CD4-positive, alpha-beta T cell (primary cell): Measurements from ENCODE around the gene EPB41L3. TPM values are rescaled to one million over a fixed set of nuclear protein-coding genes. Genes with fewer than 3 reads are reported as not detected.

Source experiments
- ATAC-seq: fragments of 200-7000 bp; cut with Tn5 transposase; one replicate; pipeline ENCODE4 v1.10.0; 2022; ENCODE audit warnings: mild to moderate bottlenecking; ENCODE audit not compliant: poor library complexity
- CTCF ChIA-PET: fragments of 350-600 bp; sonication (Branson Sonifier 250); formaldehyde crosslinking; loops from one replicate; lab custom pipeline; 2021; ENCODE audit warnings: antibody characterized with exemption, inconsistent platforms; lab: Charles Lee
- POLR2A ChIA-PET: fragments of 350-600 bp; sonication (Branson Sonifier 250); formaldehyde crosslinking; loops from one replicate; lab custom pipeline; 2021; ENCODE audit warnings: antibody characterized with exemption, inconsistent platforms; lab: Charles Lee
- DNase-seq, 14 experiments: peaks; one replicate each; pipeline ENCODE4 v3.0.0-alpha.2; 2013 to 2020; ENCODE audit warnings: mixed read lengths in 2 of 14
- H3K27ac ChIP-seq, 2 donors: one replicate each; pipeline versions ENCODE4 v1.5.1 to v1.7.0; 2013; ENCODE audit warnings: low read length in 2 of 2, low read depth in 1 of 2, mild to moderate bottlenecking in 1 of 2
- H3K27me3 ChIP-seq, 2 experiments: 1 replicate in 1 of 2; 2 replicates in 1 of 2; pipeline versions ENCODE4 v1.6.1 to v1.7.0; 2013; ENCODE audit warnings: low read length in 2 of 2, control low read depth in 1 of 2, mild to moderate bottlenecking in 1 of 2, moderate library complexity in 1 of 2; ENCODE audit not compliant: insufficient read depth in 2 of 2, control insufficient read depth in 1 of 2
- H3K36me3 ChIP-seq: one replicate; pipeline ENCODE4 v1.6.1; 2013; ENCODE audit warnings: low read length, control low read depth; ENCODE audit not compliant: insufficient read depth
- H3K4me1 ChIP-seq: one replicate; pipeline ENCODE4 v1.6.1; 2013; ENCODE audit warnings: low read length, control low read depth; ENCODE audit not compliant: insufficient read depth
- H3K4me3 ChIP-seq: one replicate; pipeline ENCODE4 v1.5.1; 2013; ENCODE audit warnings: mild to moderate bottlenecking, low read length, moderate library complexity
- H3K9me3 ChIP-seq, 2 experiments: 1 replicate in 1 of 2; 2 replicates in 1 of 2; pipeline versions ENCODE4 v1.6.1 to v1.7.0; 2013; ENCODE audit warnings: low read length in 2 of 2, mild to moderate bottlenecking in 2 of 2, control low read depth in 1 of 2, moderate library complexity in 1 of 2; ENCODE audit not compliant: control insufficient read depth in 1 of 2, insufficient read depth in 1 of 2
- H3K27ac Mint-ChIP-seq: one replicate; pipeline ENCODE4 v1.8.0; 2020; ENCODE audit warnings: mixed read lengths
- H3K27me3 Mint-ChIP-seq: one replicate; pipeline ENCODE4 v1.8.0; 2021; ENCODE audit warnings: mixed read lengths
- H3K36me3 Mint-ChIP-seq: one replicate; pipeline ENCODE4 v1.8.0; 2021; ENCODE audit warnings: low read depth, mixed read lengths
- H3K4me1 Mint-ChIP-seq: one replicate; pipeline ENCODE4 v1.8.0; 2021; ENCODE audit warnings: low read depth, mixed read lengths
- H3K4me3 Mint-ChIP-seq: one replicate; pipeline ENCODE4 v1.8.0; 2020; ENCODE audit warnings: mild to moderate bottlenecking, mixed read lengths
- H3K9me3 Mint-ChIP-seq: one replicate; pipeline ENCODE4 v1.8.0; 2020; ENCODE audit warnings: mixed read lengths
- CTCF ChIP-seq: fragments of 200-600 bp; IDR thresholded peaks from one replicate; pipeline ENCODE4 v1.8.0; 2022; ENCODE audit warnings: antibody characterized with exemption, mild to moderate bottlenecking
- intact Hi-C, 2 experiments: fragments of 100-400 bp; cut with DNase I in 1 of 2; cut with micrococcal nuclease in 1 of 2; formaldehyde crosslinking; loops; one replicate each; pipeline versions ENCODE4 v1.15.1 to v1.9.0; 2023 to 2025; cut with DNase I, micrococcal nuclease
- total RNA-seq, 174 experiments: library from RNA in 2 of 174; stranded (reverse) in 2 of 174; gene quantifications; one replicate each; pipeline ENCODE4 v1.2.3 and lab custom pipeline; 2021 to 2026

The EPB41L3 gene
- total RNA-seq, 2 experiments from 2014 or later: 10.9 to 11.2 TPM

DNA sequence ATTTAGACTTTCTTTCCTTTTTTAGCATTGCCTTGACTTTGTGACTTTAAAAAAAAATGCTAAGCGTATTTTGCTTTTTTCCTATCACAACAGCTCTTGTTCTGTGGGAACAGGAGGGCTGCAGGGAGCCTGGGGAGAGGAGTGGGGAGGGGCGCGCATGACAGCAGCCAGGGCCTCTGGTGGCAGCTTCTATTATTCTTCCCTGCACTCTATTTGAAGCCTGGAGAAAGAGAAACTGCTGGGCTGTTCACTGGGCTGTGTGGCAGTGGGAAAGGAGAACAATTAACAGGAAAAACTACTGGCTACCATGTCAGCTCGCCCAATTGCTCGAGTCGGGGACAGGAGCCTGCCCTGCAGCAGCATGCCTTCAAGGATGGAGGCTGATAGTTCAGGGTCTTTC, 129.3 kb downstream of the EPB41L3 start:
- Mint-ChIP-seq H3K36me3 (no peaks in the 10 kb centered on the region), H3K4me3 (no peak overlapping the region), H3K27me3 (peaks cover 13% of the 10 kb centered on the region), H3K9me3 (no peaks in the 10 kb centered on the region), H3K4me1 (no peaks in the 10 kb centered on the region), H3K27ac (no peak overlapping the region)
- H3K9me3 ChIP-seq: no peaks in the 10 kb centered on the region
- H3K4me1 ChIP-seq: no peaks in the 10 kb centered on the region
- no peak for TF ChIP-seq CTCF
- DNase-seq: no peak
- H3K27ac ChIP-seq: no peak overlapping the region
- intact Hi-C loops: no loop called here
- ChIA-PET CTCF (no interaction called here), POLR2A (no interaction called here)
- H3K4me3 ChIP-seq: no peak overlapping the region
- H3K27me3 ChIP-seq: peaks cover 0 to 1% of the 10 kb centered on the region in 2 experiments
- H3K36me3 ChIP-seq: no peaks in the 10 kb centered on the region
- no peak for ATAC-seq

GRCh38 chr18:5413447-5413846, 130.3 kb downstream of the EPB41L3 start:
- H3K27ac Mint-ChIP-seq: no peak overlapping the region
- TF ChIP-seq CTCF: no peak
- H3K9me3 ChIP-seq: no peaks in the 10 kb centered on the region
- H3K4me1 Mint-ChIP-seq: no peaks in the 10 kb centered on the region
- no peaks in the 10 kb centered on the region for H3K4me1 ChIP-seq
- no peaks in the 10 kb centered on the region for H3K9me3 Mint-ChIP-seq
- H3K4me3 ChIP-seq: no peak overlapping the region
- H3K27me3 ChIP-seq: no peaks in the 10 kb centered on the region
- no peak overlapping the region for H3K4me3 Mint-ChIP-seq
- no peaks in the 10 kb centered on the region for H3K36me3 Mint-ChIP-seq
- H3K36me3 ChIP-seq: no peaks in the 10 kb centered on the region
- ChIA-PET CTCF (interaction anchor here (0.9 kb wide), 1 partner anchor 13 kb away, joined by 3 read pairs; no protein-coding TSS in a partner anchor), POLR2A (interaction anchor here (0.6 kb wide), 1 partner anchor 123 kb away, joined by 4 read pairs; no protein-coding TSS in a partner anchor)
- ATAC-seq (no peak), DNase-seq (no peak)
- H3K27me3 Mint-ChIP-seq: peaks cover 12% of the 10 kb centered on the region
- no peak overlapping the region for H3K27ac ChIP-seq
- intact Hi-C loops: no loop called here

- no peaks in the 10 kb centered on the region for H3K27me3 ChIP-seq
- intact Hi-C loops: no loop called here
- Mint-ChIP-seq H3K4me3 (no peak overlapping the region), H3K27ac (no peak overlapping the region), H3K36me3 (no peaks in the 10 kb centered on the region), H3K9me3 (no peaks in the 10 kb centered on the region), H3K27me3 (peaks cover 1% of the 10 kb centered on the region), H3K4me1 (no peaks in the 10 kb centered on the region)
- ATAC-seq (no peak), DNase-seq (no peak)
- POLR2A ChIA-PET: no interaction called here
- no peak overlapping the region for H3K4me3 ChIP-seq
- TF ChIP-seq CTCF: no peak
- CTCF ChIA-PET: no interaction called here
- H3K36me3 ChIP-seq: no peaks in the 10 kb centered on the region
- no peaks in the 10 kb centered on the region for H3K4me1 ChIP-seq
- no peaks in the 10 kb centered on the region for H3K9me3 ChIP-seq
- H3K27ac ChIP-seq: no peak overlapping the region
These were observed 133.2 kb downstream of the EPB41L3 start for GRCh38 chr18:5410582-5410981.
